GM19240 (cell line): ENCODE data around the gene ARHGDIG.

Experiments used
- DNase-seq: peaks from one replicate; pipeline ENCODE4 v3.0.0; 2011; ENCODE audit warnings: low spot score; ENCODE audit not compliant: insufficient read length

ARHGDIG gene

DNA sequence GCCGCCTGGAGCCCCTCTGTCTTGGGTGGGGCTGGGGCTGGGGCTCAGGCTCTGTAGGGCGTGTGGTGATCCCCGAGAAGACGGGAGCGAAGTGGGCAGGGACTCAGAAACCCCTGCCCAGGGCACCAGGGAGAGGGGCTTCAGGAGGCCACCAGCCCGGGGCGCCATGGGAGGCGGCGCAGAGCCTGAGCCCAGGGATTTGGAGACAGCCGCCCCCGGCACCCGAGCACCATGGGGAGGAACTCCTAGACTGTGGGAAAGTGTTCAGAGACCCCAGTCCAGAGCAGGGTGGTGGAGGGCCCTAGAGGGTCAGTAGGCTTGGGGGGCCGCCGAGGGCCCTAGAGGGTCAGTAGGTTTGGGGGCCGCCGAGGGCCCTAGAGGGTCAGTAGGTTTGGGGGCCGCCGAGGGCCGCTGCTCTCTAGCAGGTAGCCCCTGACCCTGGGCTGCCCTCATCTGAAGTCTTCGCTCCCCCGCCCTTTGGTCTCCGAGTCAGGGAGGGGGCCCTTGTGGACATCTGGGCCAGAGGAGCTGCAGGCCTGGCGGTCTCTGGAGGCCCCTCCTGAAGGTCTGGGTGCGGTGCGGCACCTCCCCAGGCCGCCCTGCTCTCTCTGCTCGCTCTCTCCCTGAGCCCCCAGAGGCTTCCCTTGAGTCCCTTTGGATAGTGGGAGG lies 734 bp downstream of the ARHGDIG start:
- no peak for DNase-seq

GRCh38 chr16:281660-282255 lies 1.4 kb downstream of the ARHGDIG start:
- no peak for DNase-seq

- no peak for DNase-seq
Observed at GRCh38 chr16:282491-282890, 2.1 kb downstream of the ARHGDIG start.

DNA sequence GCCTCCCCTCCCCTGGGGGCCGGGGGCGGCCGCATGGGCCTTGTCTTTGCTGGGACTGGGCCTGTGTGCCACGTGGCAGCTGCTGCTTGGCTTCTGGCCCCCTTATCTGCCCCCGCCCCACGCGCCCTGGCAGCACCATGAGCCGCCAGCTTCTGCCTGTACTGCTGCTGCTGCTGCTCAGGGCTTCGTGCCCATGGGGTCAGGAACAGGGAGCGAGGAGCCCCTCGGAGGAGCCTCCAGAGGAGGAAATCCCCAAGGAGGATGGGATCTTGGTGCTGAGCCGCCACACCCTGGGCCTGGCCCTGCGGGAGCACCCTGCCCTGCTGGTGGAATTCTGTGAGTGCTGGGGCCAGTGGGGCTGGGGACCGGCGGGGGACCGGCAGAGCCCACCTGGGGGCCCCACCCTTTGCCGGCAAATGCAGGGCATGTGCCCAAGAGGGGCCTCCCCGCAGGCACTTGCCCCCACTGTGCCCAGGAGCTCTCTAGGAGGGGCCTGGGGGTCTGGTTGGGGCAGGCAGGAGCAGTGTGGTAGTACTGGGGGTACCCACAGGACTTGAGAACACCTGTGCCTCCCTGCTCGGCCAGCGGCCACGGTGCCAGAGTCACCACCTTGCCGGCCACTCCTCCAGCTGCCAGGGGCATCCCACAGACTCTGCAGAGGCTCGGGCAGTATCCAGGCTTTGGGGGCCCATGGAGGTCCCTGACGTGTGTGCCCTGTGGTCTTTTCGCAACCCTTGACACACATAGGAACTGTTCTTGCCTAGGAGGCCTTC lies 2.8 kb downstream of the ARHGDIG start, which contains the start of gene PDIA2:
Gene PDIA2, plus strand, starts transcription at position 132 of the 773 bp plus-strand sequence. Its CDS starts 6 bp downstream, at position 138.
- no peak for DNase-seq

DNA sequence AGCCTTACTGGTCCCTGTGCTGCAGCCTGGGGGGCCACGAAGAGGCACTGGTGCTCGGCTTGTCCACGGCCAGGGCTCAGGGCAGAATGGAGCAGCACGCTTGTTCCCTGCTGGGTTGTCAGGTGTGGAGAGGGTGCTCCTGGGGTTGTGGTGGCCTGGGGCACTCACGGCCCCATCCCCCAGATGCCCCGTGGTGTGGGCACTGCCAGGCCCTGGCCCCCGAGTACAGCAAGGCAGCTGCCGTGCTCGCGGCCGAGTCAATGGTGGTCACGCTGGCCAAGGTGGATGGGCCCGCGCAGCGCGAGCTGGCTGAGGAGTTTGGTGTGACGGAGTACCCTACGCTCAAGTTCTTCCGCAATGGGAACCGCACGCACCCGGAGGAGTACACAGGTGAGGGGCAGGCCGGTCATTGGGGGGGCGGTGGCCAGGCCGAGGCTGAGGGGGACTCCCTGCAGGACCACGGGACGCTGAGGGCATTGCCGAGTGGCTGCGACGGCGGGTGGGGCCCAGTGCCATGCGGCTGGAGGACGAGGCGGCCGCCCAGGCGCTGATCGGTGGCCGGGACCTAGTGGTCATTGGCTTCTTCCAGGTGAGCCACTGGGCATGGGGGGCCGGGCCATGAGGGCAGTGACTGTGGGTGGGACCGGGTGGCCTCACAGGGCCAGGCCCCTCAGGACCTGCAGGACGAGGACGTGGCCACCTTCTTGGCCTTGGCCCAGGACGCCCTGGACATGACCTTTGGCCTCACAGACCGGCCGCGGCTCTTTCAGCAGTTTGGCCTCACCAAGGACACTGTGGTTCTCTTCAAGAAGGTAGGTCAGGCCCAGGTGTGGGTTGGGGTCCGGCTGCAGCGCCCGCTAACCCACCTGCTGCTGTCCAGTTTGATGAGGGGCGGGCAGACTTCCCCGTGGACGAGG lies 4.1 kb downstream of the ARHGDIG start:
- no peak for DNase-seq

- no peak for DNase-seq
Observed at GRCh38 chr16:285146-286055, 5.0 kb downstream of the ARHGDIG start.

DNA sequence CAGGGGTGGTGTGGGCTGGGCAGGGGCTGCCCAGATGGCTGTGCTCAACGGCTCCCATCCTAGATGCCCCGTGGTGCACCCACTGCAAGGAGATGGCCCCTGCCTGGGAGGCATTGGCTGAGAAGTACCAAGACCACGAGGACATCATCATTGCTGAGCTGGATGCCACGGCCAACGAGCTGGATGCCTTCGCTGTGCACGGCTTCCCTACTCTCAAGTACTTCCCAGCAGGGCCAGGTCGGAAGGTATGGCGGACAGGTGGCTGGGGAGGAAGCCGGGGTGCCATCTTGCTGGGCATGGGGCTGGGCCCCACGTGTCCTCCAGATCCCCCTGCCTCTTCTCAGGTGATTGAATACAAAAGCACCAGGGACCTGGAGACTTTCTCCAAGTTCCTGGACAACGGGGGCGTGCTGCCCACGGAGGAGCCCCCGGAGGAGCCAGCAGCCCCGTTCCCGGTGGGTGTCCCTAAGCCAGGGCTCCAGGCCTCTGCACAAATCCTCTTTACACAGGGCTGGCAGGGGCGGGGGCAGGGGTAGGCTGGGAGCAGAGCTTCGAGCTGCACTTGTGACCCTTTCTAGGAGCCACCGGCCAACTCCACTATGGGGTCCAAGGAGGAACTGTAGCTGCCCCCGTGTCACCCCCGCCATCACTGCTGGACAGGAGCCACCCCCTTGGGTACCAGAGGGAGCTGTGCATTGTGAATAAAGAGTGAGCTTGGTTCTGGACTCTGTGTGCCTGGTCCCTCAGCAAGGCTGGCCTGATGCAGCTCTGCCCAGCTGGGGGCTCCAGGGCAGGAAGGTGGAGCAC lies 6.3 kb downstream of the ARHGDIG start:
- no peak for DNase-seq

DNA sequence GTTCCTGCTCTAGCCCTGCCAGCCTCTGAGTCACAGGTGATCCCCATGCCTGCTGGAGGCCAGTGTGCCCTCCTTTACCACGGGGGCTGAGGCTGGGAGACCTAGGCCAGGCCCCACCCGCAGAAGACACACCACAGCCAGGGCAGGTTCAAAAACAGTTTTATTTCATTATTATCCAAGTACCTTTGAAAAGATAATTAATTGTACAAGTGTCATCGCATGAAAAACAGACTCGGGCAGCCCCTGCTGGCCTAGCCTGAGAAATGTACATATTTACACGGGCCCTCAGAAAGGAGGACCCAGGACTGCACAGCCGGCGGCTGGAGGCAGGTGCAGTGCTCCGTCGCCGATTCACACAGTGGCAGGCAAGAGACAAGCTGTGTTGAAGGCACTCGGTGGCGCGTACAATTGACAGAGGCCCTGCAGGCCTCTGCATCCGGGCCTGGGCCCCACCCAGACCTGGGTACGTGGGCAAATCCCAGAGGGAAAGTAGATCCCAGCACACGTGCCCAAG lies 7.0 kb downstream of the ARHGDIG start:
- no peak for DNase-seq

GRCh38 chr16:287981-288920 lies 7.9 kb downstream of the ARHGDIG start:
- DNase-seq, result no peak

GRCh38 chr16:289395-289997 lies 9.1 kb downstream of the ARHGDIG start:
- no peak for DNase-seq

- DNase-seq, result no peak
Observed at GRCh38 chr16:290015-290680, 9.8 kb downstream of the ARHGDIG start.

DNA sequence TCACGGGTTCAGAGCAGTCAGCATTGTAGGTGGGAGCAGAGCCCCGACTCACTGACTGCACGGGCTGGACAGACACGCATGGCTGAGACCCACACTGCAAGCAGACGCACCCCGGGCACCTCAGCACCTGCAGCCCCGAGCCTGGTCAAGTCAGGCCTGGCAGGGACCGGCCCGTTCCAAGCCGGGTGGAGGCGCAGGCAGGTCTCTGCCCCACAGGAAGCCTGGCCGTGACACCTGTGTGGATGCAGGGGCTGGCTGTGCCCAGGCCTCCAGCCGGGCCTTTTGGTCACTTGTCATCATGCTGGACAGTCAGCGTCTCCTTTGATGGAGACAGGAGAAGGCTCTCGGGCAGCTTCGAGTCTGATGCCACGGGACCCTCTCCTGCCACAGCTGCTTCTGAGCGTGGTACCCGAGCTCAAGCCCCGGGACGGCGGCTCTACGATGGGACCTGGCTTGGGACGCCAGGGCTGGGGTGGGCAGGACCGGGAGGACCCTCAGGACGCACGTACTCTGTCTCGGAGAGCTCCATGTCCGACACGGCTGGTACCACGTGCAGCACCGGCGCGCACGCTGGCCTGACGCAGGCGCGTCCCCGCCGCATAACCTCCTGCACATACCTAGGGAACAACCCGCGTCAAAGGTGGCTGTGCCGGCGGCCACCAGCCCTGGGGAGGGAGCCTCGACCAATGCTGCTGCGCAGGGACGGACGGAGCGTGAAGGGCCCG lies 10.5 kb downstream of the ARHGDIG start:
- DNase-seq, result no peak

- DNase-seq, result no peak
Observed at GRCh38 chr16:291539-291938, 11.1 kb downstream of the ARHGDIG start.

- DNase-seq, result no peak
Observed at GRCh38 chr16:293043-293775, 12.8 kb downstream of the ARHGDIG start.

DNA sequence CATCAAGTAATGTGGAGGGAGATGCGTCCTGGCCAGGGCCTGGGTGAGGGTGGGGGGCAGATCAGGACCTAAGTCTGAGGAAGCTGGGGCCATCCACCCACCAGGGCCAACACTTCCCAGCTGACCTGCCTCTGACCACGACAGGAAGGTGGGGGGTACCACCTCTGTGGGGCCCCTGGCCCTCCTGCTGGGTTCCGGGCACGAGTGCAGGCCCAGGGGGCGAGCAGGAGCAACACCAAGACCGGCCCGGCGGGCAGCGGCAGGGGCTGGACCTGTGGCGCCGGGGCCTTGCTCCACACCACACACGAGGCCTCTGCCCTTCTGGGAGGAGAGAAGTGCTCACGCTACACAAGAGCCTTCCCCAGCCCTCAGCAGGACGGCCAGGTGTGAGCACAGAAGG lies 15.9 kb downstream of the ARHGDIG start:
- no peak for DNase-seq
